WERI-Rb-1 (cell line): ENCODE results near the gene ADA.

Experiments used
- DNase-seq: peaks from one replicate; pipeline ENCODE4 v3.0.0-alpha.2; 2020
- H3K27ac ChIP-seq: fragments of 250-450 bp; sonication (Bioruptor Pico); 2 replicates; pipeline ENCODE4 v1.5.1; 2020; ENCODE audit warnings: mild to moderate bottlenecking, moderate library complexity
- H3K27me3 ChIP-seq: fragments of 250-450 bp; sonication (Bioruptor Pico); 2 replicates; pipeline ENCODE4 v1.5.1; 2021; ENCODE audit warnings: mild to moderate bottlenecking, low read depth, moderate library complexity; ENCODE audit not compliant: insufficient read depth, severe bottlenecking
- H3K36me3 ChIP-seq: fragments of 250-450 bp; sonication (Bioruptor Pico); 2 replicates; pipeline ENCODE4 v1.5.1; 2020; ENCODE audit warnings: mild to moderate bottlenecking, moderate library complexity
- H3K4me3 ChIP-seq: 2 replicates; pipeline ENCODE4 v1.5.1; 2011; ENCODE audit warnings: low read depth, mild to moderate bottlenecking, control low read depth, low read length
- H3K9me3 ChIP-seq: fragments of 250-450 bp; sonication (Bioruptor Pico); 2 replicates; pipeline ENCODE4 v1.5.1; 2021; ENCODE audit warnings: mild to moderate bottlenecking, moderate library complexity; ENCODE audit not compliant: severe bottlenecking
- CTCF ChIP-seq: IDR thresholded peaks from 2 replicates; pipeline ENCODE4 v1.5.1; 2011; ENCODE audit warnings: low read depth, mild to moderate bottlenecking, control low read depth, inconsistent platforms, low read length

ADA gene

GRCh38 chr20:44642203-44643153 lies 9.0 kb downstream of the ADA start:
- TF ChIP-seq CTCF: no peak
- DNase-seq: no peak
- H3K27ac ChIP-seq: no peak overlapping the region
- H3K36me3 ChIP-seq: 0 out of 2 replicates have a peak, but pooled peaks cover 2% of the 10 kb centered on the region
- no peak overlapping the region for H3K4me3 ChIP-seq
- H3K27me3 ChIP-seq: no peaks in the 10 kb centered on the region
- no peaks in the 10 kb centered on the region for H3K9me3 ChIP-seq

GRCh38 chr20:44641325-44641724 lies 10.2 kb downstream of the ADA start:
- Histone ChIP-seq H3K27ac (no peak overlapping the region), H3K36me3 (0 out of 2 replicates have a peak, but pooled peaks cover 2% of the 10 kb centered on the region), H3K4me3 (no peak overlapping the region), H3K9me3 (no peaks in the 10 kb centered on the region), H3K27me3 (no peaks in the 10 kb centered on the region)
- no peak for TF ChIP-seq CTCF
- no peak for DNase-seq

GRCh38 chr20:44640522-44640921 lies 11.0 kb downstream of the ADA start:
- Histone ChIP-seq H3K9me3 (no peaks in the 10 kb centered on the region), H3K4me3 (no peak overlapping the region), H3K27ac (no peak overlapping the region), H3K27me3 (no peaks in the 10 kb centered on the region), H3K36me3 (0 out of 2 replicates have a peak, but pooled peaks cover 2% of the 10 kb centered on the region)
- no peak for DNase-seq
- TF ChIP-seq CTCF: no peak

GRCh38 chr20:44637522-44638372 lies 13.8 kb downstream of the ADA start:
- DNase-seq: no peak
- Histone ChIP-seq H3K9me3 (no peaks in the 10 kb centered on the region), H3K27ac (no peak overlapping the region), H3K27me3 (no peaks in the 10 kb centered on the region), H3K4me3 (no peak overlapping the region), H3K36me3 (0 out of 2 replicates have a peak, but pooled peaks cover 2% of the 10 kb centered on the region)
- TF ChIP-seq CTCF: no peak

GRCh38 chr20:44637042-44637441 lies 14.5 kb downstream of the ADA start:
- no peak overlapping the region for H3K27ac ChIP-seq
- H3K9me3 ChIP-seq: no peaks in the 10 kb centered on the region
- no peak for DNase-seq
- H3K27me3 ChIP-seq: no peaks in the 10 kb centered on the region
- no peak overlapping the region for H3K4me3 ChIP-seq
- H3K36me3 ChIP-seq: 0 out of 2 replicates have a peak, but pooled peaks cover 2% of the 10 kb centered on the region
- no peak for TF ChIP-seq CTCF
